Neural crest cell (in vitro differentiated cells): ENCODE measurements around the gene CNGA1. TPM values are rescaled to one million over a fixed set of nuclear protein-coding genes. Genes with fewer than 3 reads are reported as not detected.

Source experiments
- DNase-seq: peaks from one replicate; pipeline ENCODE4 v3.0.0; 2021; ENCODE audit warnings: low read depth, mixed read lengths, low spot score
- H3K27ac Mint-ChIP-seq: one replicate; pipeline ENCODE4 v1.8.0; 2021; ENCODE audit warnings: mild to moderate bottlenecking, mixed read lengths; ENCODE audit not compliant: unreplicated experiment
- H3K27me3 Mint-ChIP-seq: 2 replicates; pipeline ENCODE4 v1.8.0; 2021; ENCODE audit warnings: low read depth, mild to moderate bottlenecking, mixed read lengths
- H3K36me3 Mint-ChIP-seq: 2 replicates; pipeline ENCODE4 v1.8.0; 2021; ENCODE audit warnings: low read depth, mild to moderate bottlenecking, mixed read lengths
- H3K4me1 Mint-ChIP-seq: 2 replicates; pipeline ENCODE4 v1.8.0; 2021; ENCODE audit warnings: mixed read lengths
- H3K4me3 Mint-ChIP-seq: one replicate; pipeline ENCODE4 v1.8.0; 2021; ENCODE audit warnings: mild to moderate bottlenecking, mixed read lengths
- H3K9me3 Mint-ChIP-seq: 2 replicates; pipeline ENCODE4 v1.8.0; 2021; ENCODE audit warnings: mixed read lengths
- total RNA-seq: library from RNA; stranded (reverse); gene quantifications from 2 replicates; pipeline ENCODE4 v1.2.1, GENCODE V29; 2021
- TF ChIP-seq, protein P1 (sequence below): fragments of 200-600 bp; sonication (generic); conservative IDR thresholded peaks from 2 replicates; pipeline ENCODE4 v1.5.0; 2021; ENCODE audit warnings: antibody characterized with exemption, mild to moderate bottlenecking

The CNGA1 gene
- total RNA-seq, 1 donor from 2014 or later, result not detected

- Mint-ChIP-seq H3K9me3 (no peaks in the 10 kb centered on the region), H3K27me3 (peaks cover 8% of the 10 kb centered on the region), H3K36me3 (no peaks in the 10 kb centered on the region), H3K4me1 (no peaks in the 10 kb centered on the region), H3K27ac (no peak overlapping the region), H3K4me3 (no peak overlapping the region)
- TF ChIP-seq, protein P1, sequence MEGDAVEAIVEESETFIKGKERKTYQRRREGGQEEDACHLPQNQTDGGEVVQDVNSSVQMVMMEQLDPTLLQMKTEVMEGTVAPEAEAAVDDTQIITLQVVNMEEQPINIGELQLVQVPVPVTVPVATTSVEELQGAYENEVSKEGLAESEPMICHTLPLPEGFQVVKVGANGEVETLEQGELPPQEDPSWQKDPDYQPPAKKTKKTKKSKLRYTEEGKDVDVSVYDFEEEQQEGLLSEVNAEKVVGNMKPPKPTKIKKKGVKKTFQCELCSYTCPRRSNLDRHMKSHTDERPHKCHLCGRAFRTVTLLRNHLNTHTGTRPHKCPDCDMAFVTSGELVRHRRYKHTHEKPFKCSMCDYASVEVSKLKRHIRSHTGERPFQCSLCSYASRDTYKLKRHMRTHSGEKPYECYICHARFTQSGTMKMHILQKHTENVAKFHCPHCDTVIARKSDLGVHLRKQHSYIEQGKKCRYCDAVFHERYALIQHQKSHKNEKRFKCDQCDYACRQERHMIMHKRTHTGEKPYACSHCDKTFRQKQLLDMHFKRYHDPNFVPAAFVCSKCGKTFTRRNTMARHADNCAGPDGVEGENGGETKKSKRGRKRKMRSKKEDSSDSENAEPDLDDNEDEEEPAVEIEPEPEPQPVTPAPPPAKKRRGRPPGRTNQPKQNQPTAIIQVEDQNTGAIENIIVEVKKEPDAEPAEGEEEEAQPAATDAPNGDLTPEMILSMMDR, result no peak
- no peak for DNase-seq
These were observed 33.0 kb upstream of the CNGA1 start for GRCh38 chr4:48049483-48049882.

GRCh38 chr4:48047896-48048295 lies 31.4 kb upstream of the CNGA1 start:
- Mint-ChIP-seq H3K4me1 (no peaks in the 10 kb centered on the region), H3K27ac (no peak overlapping the region), H3K27me3 (peaks cover 8% of the 10 kb centered on the region), H3K9me3 (no peaks in the 10 kb centered on the region), H3K4me3 (no peak overlapping the region), H3K36me3 (no peaks in the 10 kb centered on the region)
- TF ChIP-seq, protein P1, result no peak
- DNase-seq, result no peak

- DNase-seq, result no peak
- Mint-ChIP-seq H3K4me1 (no peaks in the 10 kb centered on the region), H3K4me3 (no peak overlapping the region), H3K27ac (no peak overlapping the region), H3K27me3 (peaks cover 8% of the 10 kb centered on the region), H3K36me3 (no peaks in the 10 kb centered on the region), H3K9me3 (no peaks in the 10 kb centered on the region)
- TF ChIP-seq, protein P1, result no peak
These were observed 31.0 kb upstream of the CNGA1 start for GRCh38 chr4:48047421-48047844.

DNA sequence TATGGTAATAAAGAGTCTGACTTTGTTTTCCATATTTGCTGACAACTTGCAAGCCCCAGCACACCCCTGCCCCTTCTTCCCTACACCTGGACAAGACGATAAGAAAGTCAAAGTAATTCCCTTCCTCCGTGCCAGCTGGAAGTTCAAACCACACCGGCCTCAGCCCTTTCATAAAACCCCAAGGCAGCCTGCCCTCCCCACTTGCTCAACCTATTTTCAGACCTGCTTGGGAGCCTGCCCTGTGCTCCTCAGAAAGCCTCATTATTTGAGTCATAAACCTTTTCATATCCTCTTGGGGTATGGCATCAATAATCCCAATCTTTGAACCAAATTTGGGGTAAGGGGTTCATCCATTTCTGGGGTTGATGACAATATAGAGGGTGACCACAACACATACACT lies 29.6 kb upstream of the CNGA1 start:
- H3K27me3 Mint-ChIP-seq, result peaks cover 8% of the 10 kb centered on the region
- no peak for DNase-seq
- H3K4me3 Mint-ChIP-seq, result no peak overlapping the region
- no peak overlapping the region for H3K27ac Mint-ChIP-seq
- no peaks in the 10 kb centered on the region for H3K9me3 Mint-ChIP-seq
- TF ChIP-seq, protein P1, result no peak
- H3K36me3 Mint-ChIP-seq, result no peaks in the 10 kb centered on the region
- H3K4me1 Mint-ChIP-seq, result no peaks in the 10 kb centered on the region

DNA sequence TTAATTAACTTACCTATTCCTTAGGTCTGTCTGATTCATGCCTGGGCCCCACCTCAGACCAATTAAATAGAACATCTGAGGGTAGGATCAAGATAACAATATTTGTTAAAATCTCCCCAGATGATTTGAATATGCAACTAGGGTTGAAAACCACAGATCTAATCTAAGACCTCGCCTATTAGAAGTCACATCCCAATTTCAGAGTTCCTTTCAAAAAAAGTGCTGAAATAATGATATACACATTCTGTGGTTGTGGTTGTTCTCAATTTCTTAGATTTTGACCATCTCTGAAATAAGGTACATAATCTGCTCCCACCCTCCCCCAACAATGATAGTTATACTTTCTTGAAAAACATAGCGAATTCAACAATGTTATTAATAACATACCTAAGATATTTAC lies 27.8 kb upstream of the CNGA1 start:
- H3K4me1 Mint-ChIP-seq, result no peaks in the 10 kb centered on the region
- no peak overlapping the region for H3K27ac Mint-ChIP-seq
- no peaks in the 10 kb centered on the region for H3K36me3 Mint-ChIP-seq
- H3K4me3 Mint-ChIP-seq, result no peak overlapping the region
- no peaks in the 10 kb centered on the region for H3K9me3 Mint-ChIP-seq
- TF ChIP-seq, protein P1, result no peak
- H3K27me3 Mint-ChIP-seq, result peaks cover 8% of the 10 kb centered on the region
- no peak for DNase-seq

DNA sequence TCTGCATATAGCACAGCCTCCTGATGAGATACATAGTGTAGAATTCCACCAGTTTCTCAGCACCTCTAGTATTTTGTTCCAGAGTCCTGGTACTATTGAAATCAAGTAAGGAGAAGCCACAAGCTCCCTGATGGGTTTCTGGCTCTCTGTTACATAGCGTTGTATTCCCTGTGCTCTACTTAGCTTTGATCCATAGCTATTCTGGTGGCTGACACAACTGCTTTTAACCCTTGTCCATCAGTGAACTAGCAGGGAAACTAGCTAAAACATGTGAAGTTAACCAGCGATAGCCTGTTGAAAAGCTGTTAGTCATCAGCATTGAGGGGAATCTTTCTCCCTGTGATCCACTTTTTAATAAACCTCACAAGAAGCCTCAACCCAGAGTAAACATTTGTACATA lies 27.0 kb upstream of the CNGA1 start:
- no peaks in the 10 kb centered on the region for H3K4me1 Mint-ChIP-seq

More for the DNA sequence above, 27.0 kb upstream of the CNGA1 start:
- Mint-ChIP-seq H3K27ac (no peak overlapping the region), H3K27me3 (peaks cover 8% of the 10 kb centered on the region), H3K36me3 (no peaks in the 10 kb centered on the region), H3K4me3 (no peak overlapping the region), H3K9me3 (no peaks in the 10 kb centered on the region)
- DNase-seq, result no peak
- TF ChIP-seq, protein P1, result no peak
